OCI-LY1 (cell line): ENCODE data around the gene ALX4.

Experiments used
- H2AFZ ChIP-seq: fragments of 200-600 bp; sonication (generic), shearing (Covaris generic); 2 replicates; pipeline ENCODE4 v1.6.0; 2014; ENCODE audit warnings: antibody characterized with exemption, mild to moderate bottlenecking, low read length
- H3F3A ChIP-seq: fragments of 200-600 bp; sonication (generic), shearing (Covaris generic); 2 replicates; pipeline ENCODE4 v1.6.0; 2014; ENCODE audit warnings: mild to moderate bottlenecking, antibody characterized with exemption, low read length, moderate library complexity; ENCODE audit not compliant: insufficient read depth
- H3K27ac ChIP-seq: fragments of 200-600 bp; sonication (generic); 2 replicates; pipeline ENCODE4 v1.5.1; 2014; ENCODE audit warnings: low read length, mixed run types, mild to moderate bottlenecking, low read depth; ENCODE audit not compliant: poor library complexity, severe bottlenecking
- H3K27me3 ChIP-seq: fragments of 200-600 bp; sonication (generic); 2 replicates; pipeline ENCODE4 v1.6.0; 2014; ENCODE audit warnings: antibody characterized with exemption, mild to moderate bottlenecking, low read length, moderate library complexity; ENCODE audit not compliant: insufficient read depth
- H3K36me3 ChIP-seq: fragments of 200-600 bp; sonication (generic); 2 replicates; pipeline ENCODE4 v1.6.1; 2014; ENCODE audit warnings: mild to moderate bottlenecking, antibody characterized with exemption, low read length, moderate library complexity, mixed read lengths; ENCODE audit not compliant: insufficient read depth
- H3K4me1 ChIP-seq: fragments of 200-600 bp; sonication (generic); 2 replicates; pipeline ENCODE4 v1.5.1; 2014; ENCODE audit warnings: mild to moderate bottlenecking, low read length, moderate library complexity; ENCODE audit not compliant: insufficient read depth, severe bottlenecking
- H3K4me2 ChIP-seq: fragments of 200-600 bp; sonication (generic), shearing (Covaris generic); 2 replicates; pipeline ENCODE4 v1.6.1; 2014; ENCODE audit warnings: low read length
- H3K4me3 ChIP-seq: fragments of 200-600 bp; sonication (generic); 2 replicates; pipeline ENCODE4 v1.5.1; 2014; ENCODE audit warnings: low read length, low read depth, mild to moderate bottlenecking, mixed read lengths; ENCODE audit not compliant: poor library complexity, severe bottlenecking
- H3K79me2 ChIP-seq: fragments of 200-600 bp; shearing (Covaris generic); 2 replicates; pipeline ENCODE4 v1.6.1; 2016; ENCODE audit warnings: mixed run types, low read length, mixed read lengths; ENCODE audit not compliant: insufficient read depth
- H3K9ac ChIP-seq: fragments of 200-600 bp; sonication (generic), shearing (Covaris generic); 2 replicates; pipeline ENCODE4 v1.6.1; 2014; ENCODE audit warnings: mild to moderate bottlenecking, low read length, mixed read lengths
- H3K9me2 ChIP-seq: fragments of 200-600 bp; sonication (generic), shearing (Covaris generic); 2 replicates; pipeline ENCODE4 v1.6.1; 2014; ENCODE audit warnings: low read depth, mild to moderate bottlenecking, low read length, mixed read lengths
- H3K9me3 ChIP-seq: fragments of 200-600 bp; shearing (Covaris generic); 2 replicates; pipeline ENCODE4 v1.6.1; 2014; ENCODE audit warnings: low read length, mixed read lengths
- H4K20me1 ChIP-seq: fragments of 200-600 bp; sonication (generic), shearing (Covaris generic); 2 replicates; pipeline ENCODE4 v1.6.0; 2016; ENCODE audit warnings: mild to moderate bottlenecking, low read length; ENCODE audit not compliant: insufficient read depth
- EZH2 ChIP-seq: fragments of 200-600 bp; sonication (generic), shearing (Covaris generic); IDR thresholded peaks from 2 replicates; pipeline ENCODE4 v1.8.0; 2017; ENCODE audit warnings: borderline replicate concordance, mixed run types, mild to moderate bottlenecking, antibody characterized with exemption, low read length, moderate library complexity, mixed read lengths
- TF ChIP-seq, protein P1 (sequence below): fragments of 200-600 bp; sonication (generic), shearing (Covaris generic); IDR thresholded peaks from 2 replicates; pipeline ENCODE4 v1.5.1; 2017; ENCODE audit warnings: mild to moderate bottlenecking, antibody characterized with exemption, low read length, moderate library complexity, mixed read lengths

Gene ALX4

DNA sequence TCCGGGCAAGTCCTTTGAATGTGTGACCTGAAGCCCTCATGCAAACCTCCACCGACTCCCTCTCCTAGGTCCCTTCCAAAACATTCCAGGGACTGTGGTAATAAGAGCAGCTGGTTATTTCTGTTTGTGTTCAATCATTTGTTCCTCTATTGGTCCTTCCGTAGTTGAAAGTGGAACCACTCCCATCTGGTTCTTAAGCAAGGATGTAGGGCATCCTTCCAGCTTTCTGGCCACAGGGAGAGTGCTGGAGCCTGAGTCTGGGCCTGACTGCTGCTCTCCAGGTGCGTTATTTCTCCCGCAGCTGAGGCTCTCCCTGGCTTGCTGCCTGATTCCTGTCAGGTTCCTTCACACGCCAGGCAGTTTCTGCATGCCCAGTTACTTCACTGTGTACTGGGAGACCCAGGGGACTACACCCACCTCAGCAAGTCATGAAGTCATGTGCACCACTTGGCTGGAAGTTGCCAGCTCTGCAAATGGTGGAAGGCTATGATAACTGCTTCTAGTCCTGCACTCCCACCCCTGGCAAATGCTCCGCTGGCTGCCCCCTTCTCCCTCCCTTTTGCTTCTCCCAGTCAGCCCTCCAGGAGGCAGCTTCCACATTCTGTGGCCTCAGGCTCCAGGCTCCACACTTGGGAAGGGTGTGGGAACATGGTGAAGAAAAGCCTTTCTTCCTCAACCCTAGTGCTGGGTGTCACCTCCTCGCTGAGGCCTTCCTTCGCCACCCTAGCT lies 4.0 kb upstream of the ALX4 start:
- H3K27ac ChIP-seq = no peak overlapping the region
- no peak overlapping the region for H3K9ac ChIP-seq
- no peaks in the 10 kb centered on the region for H3K79me2 ChIP-seq
- H3K4me3 ChIP-seq = no peak overlapping the region
- no peaks in the 10 kb centered on the region for H3K4me1 ChIP-seq
- no peaks in the 10 kb centered on the region for H4K20me1 ChIP-seq
- no peaks in the 10 kb centered on the region for H3K27me3 ChIP-seq
- H2AFZ ChIP-seq = no peak overlapping the region
- no peaks in the 10 kb centered on the region for H3K36me3 ChIP-seq
- TF ChIP-seq EZH2 = no peak
- TF ChIP-seq, protein P1, sequence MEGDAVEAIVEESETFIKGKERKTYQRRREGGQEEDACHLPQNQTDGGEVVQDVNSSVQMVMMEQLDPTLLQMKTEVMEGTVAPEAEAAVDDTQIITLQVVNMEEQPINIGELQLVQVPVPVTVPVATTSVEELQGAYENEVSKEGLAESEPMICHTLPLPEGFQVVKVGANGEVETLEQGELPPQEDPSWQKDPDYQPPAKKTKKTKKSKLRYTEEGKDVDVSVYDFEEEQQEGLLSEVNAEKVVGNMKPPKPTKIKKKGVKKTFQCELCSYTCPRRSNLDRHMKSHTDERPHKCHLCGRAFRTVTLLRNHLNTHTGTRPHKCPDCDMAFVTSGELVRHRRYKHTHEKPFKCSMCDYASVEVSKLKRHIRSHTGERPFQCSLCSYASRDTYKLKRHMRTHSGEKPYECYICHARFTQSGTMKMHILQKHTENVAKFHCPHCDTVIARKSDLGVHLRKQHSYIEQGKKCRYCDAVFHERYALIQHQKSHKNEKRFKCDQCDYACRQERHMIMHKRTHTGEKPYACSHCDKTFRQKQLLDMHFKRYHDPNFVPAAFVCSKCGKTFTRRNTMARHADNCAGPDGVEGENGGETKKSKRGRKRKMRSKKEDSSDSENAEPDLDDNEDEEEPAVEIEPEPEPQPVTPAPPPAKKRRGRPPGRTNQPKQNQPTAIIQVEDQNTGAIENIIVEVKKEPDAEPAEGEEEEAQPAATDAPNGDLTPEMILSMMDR = no peak
- H3K4me2 ChIP-seq = no peak overlapping the region
- H3K9me2 ChIP-seq = no peaks in the 10 kb centered on the region
- H3F3A ChIP-seq = no peaks in the 10 kb centered on the region
- no peaks in the 10 kb centered on the region for H3K9me3 ChIP-seq

DNA sequence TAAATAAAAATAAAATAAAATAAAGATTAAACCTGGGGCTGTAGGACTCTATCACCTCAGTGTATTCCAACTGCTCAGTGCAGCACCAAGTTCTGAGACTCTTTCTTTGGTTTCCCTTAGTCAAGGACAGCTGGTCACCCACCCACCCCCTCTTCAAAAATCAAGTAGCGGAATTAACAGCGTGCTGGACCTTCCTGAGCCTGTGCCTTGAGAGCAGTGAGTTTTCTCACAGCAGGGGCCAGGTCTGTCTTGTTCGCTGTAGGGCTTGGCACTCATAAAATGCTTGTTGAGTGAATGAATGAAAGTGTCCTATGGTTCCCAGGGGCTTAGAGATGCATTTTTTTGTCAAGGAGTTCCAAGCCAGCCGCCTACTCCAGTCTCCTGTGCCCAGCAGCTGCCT lies 2.9 kb upstream of the ALX4 start:
- no peak overlapping the region for H3K4me2 ChIP-seq
- no peaks in the 10 kb centered on the region for H3K4me1 ChIP-seq
- H3K4me3 ChIP-seq = no peak overlapping the region
- no peaks in the 10 kb centered on the region for H3K79me2 ChIP-seq
- H3K9me3 ChIP-seq = no peaks in the 10 kb centered on the region
- H3K27me3 ChIP-seq = no peaks in the 10 kb centered on the region
- H3K9ac ChIP-seq = no peak overlapping the region
- no peaks in the 10 kb centered on the region for H3K36me3 ChIP-seq
- no peak for TF ChIP-seq EZH2
- TF ChIP-seq, protein P1 = no peak
- H4K20me1 ChIP-seq = no peaks in the 10 kb centered on the region
- no peak overlapping the region for H2AFZ ChIP-seq
- no peaks in the 10 kb centered on the region for H3K9me2 ChIP-seq
- H3K27ac ChIP-seq = no peak overlapping the region
- no peaks in the 10 kb centered on the region for H3F3A ChIP-seq

- H3K27me3 ChIP-seq = no peaks in the 10 kb centered on the region
- H3F3A ChIP-seq = no peaks in the 10 kb centered on the region
- no peaks in the 10 kb centered on the region for H3K9me2 ChIP-seq
- H3K9me3 ChIP-seq = no peaks in the 10 kb centered on the region
- H3K4me1 ChIP-seq = no peaks in the 10 kb centered on the region
- H2AFZ ChIP-seq = no peak overlapping the region
- no peaks in the 10 kb centered on the region for H4K20me1 ChIP-seq
- no peaks in the 10 kb centered on the region for H3K36me3 ChIP-seq
- no peak overlapping the region for H3K4me2 ChIP-seq
- TF ChIP-seq, protein P1 = no peak
- H3K79me2 ChIP-seq = no peaks in the 10 kb centered on the region
- no peak overlapping the region for H3K27ac ChIP-seq
- H3K9ac ChIP-seq = no peak overlapping the region
- no peak overlapping the region for H3K4me3 ChIP-seq
These were observed 1.7 kb upstream of the ALX4 start for GRCh38 chr11:44311339-44312261.
